Activated naive CD4-positive, alpha-beta T cell treated with anti-CD3 and anti-CD28 coated beads for 36 hours (primary cell): ENCODE data around the gene ERVMER34-1. TPM values are rescaled to one million over a fixed set of nuclear protein-coding genes. Genes with fewer than 3 reads are reported as not detected.
A peak's percentile ranks its signal among the peaks of the same experiment; 100 is the strongest.

Source experiments
- CTCF ChIA-PET: fragments of 350-600 bp; sonication (Branson Sonifier 250); formaldehyde crosslinking; loops from one replicate; lab custom pipeline; 2021; ENCODE audit warnings: antibody characterized with exemption; lab: Charles Lee
- DNase-seq: peaks from one replicate; pipeline ENCODE4 v3.0.0-alpha.2; 2020
- H3K27ac Mint-ChIP-seq: one replicate; pipeline ENCODE4 v1.8.0; 2021; ENCODE audit warnings: mild to moderate bottlenecking, mixed read lengths
- H3K27me3 Mint-ChIP-seq: one replicate; pipeline ENCODE4 v1.8.0; 2021; ENCODE audit warnings: low read depth, mixed read lengths
- H3K36me3 Mint-ChIP-seq: one replicate; pipeline ENCODE4 v1.8.0; 2021; ENCODE audit warnings: low read depth, mixed read lengths
- H3K4me1 Mint-ChIP-seq: one replicate; pipeline ENCODE4 v1.8.0; 2021; ENCODE audit warnings: low read depth, mixed read lengths
- H3K4me3 Mint-ChIP-seq: one replicate; pipeline ENCODE4 v1.8.0; 2021; ENCODE audit warnings: mild to moderate bottlenecking, moderate library complexity, mixed read lengths
- H3K9me3 Mint-ChIP-seq: one replicate; pipeline ENCODE4 v1.8.0; 2021; ENCODE audit warnings: mixed read lengths
- intact Hi-C: fragments of 100-400 bp; cut with micrococcal nuclease; formaldehyde crosslinking; loops from one replicate; pipeline ENCODE4 v1.15.1; 2023
- total RNA-seq, 2 experiments: library from RNA; stranded (reverse); gene quantifications; one replicate each; pipeline ENCODE4 v1.2.3, GENCODE V29; 2021

The ERVMER34-1 gene
- total RNA-seq, 2 experiments from 2014 or later: 0.14 to 0.32 TPM

DNA sequence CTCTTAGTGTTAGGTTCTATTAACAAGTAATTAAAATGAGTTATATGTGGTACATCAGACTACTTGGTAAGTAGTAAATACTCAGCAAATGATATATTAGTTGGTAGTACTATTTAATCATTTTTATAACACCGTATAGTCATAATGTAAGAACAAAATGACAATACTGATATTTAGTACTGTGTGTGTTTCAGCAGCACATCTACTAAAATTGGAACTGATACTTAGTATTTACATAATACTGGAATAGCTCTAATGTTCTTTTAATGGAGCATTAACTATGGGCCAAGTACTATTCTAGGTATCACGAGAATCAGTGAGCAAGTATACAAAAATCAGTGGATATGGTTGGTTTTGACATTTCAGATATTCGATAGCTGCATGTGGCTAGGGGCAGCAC, 35.3 kb downstream of the ERVMER34-1 start:
- Mint-ChIP-seq H3K36me3 (peaks cover 53% of the 10 kb centered on the region), H3K9me3 (no peaks in the 10 kb centered on the region), H3K27ac (peak overlapping the region; percentile 71), H3K27me3 (no peaks in the 10 kb centered on the region), H3K4me3 (peak overlapping the region; percentile 96), H3K4me1 (peaks cover 47% of the 10 kb centered on the region)
- DNase-seq: no peak
- intact Hi-C loops: loop anchor here (10.0 kb wide), 1 partner anchor 681 kb away; the partner anchor contains the start of gene SGCB
- CTCF ChIA-PET: no interaction called here

DNA sequence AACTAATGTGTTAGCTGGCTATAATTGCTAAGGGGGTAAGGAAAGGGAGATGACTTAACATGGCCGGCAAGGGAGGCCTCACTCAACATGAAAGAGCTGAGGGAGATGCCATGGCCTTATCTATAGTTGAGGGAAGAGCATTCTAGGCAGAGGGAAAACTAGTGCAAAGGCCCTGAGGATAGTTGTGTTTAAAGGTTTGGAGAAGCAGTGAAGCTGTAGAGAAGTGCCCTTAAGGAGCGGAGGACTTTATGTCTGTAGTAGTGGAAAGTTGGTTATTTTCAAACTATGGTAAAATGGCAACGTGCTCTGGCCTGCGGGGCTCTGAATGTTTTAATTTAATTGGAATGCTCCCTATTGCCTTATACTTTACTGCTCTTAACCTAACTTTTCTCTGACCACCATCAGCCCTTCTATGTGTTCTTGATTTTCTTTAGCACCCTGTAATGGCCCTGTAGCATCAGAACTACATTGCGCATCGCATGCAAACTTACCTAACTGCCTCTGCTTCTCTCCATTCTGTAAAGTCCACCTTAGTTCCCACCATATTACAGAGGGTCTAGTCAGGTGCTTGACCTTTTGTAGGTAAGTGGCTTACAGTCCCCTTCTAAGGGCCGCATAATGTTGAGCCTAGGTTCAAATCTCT, 35.8 kb downstream of the ERVMER34-1 start:
- CTCF ChIA-PET: no interaction called here
- no peaks in the 10 kb centered on the region for H3K9me3 Mint-ChIP-seq
- H3K27me3 Mint-ChIP-seq: no peaks in the 10 kb centered on the region
- H3K36me3 Mint-ChIP-seq: peaks cover 51% of the 10 kb centered on the region
- intact Hi-C loops: loop anchor here (10.0 kb wide), 1 partner anchor 681 kb away; the partner anchor contains the start of gene SGCB
- H3K27ac Mint-ChIP-seq: peak overlapping the region; percentile 71
- peaks cover 49% of the 10 kb centered on the region for H3K4me1 Mint-ChIP-seq
- DNase-seq: no peak
- peak overlapping the region; percentile 96 for H3K4me3 Mint-ChIP-seq

GRCh38 chr4:52714597-52715254, 36.5 kb downstream of the ERVMER34-1 start:
- peaks cover 49% of the 10 kb centered on the region for H3K4me1 Mint-ChIP-seq
- CTCF ChIA-PET: no interaction called here
- peak; percentile 34 for DNase-seq
- H3K27me3 Mint-ChIP-seq: no peaks in the 10 kb centered on the region
- H3K9me3 Mint-ChIP-seq: no peaks in the 10 kb centered on the region
- intact Hi-C loops: loop anchor here (5.0 to 10.0 kb wide), 2 partner anchors 680 to 1518 kb away; partner anchors contain the start of gene SGCB
- H3K27ac Mint-ChIP-seq: peak overlapping the region; percentile 71
- peak overlapping the region; percentile 96 for H3K4me3 Mint-ChIP-seq
- H3K36me3 Mint-ChIP-seq: peaks cover 48% of the 10 kb centered on the region

DNA sequence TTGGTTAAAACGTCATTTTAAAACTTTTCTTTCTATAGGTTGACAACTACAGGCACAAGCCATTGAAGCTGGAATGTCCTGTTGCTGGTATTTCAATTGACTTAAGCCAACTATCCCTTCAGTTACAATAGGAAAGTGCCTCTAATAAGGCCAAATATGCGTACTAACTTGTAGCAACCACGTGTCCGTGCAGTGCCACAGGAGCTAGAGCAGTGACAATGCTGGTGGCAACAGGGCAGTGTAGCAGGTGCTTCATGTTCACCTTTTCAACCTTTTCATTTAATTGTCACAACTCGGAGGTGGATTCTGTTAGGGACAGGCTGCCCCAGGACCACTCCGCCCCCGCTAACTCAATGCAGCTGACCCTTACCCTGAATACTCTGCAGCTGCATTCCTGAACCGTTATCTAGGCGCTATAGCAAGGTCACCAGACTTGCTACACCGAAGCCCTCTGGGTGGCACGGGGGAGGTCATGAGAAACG, 37.7 kb downstream of the ERVMER34-1 start:
- peak; percentile 4 for DNase-seq
- peaks cover 45% of the 10 kb centered on the region for H3K36me3 Mint-ChIP-seq
- intact Hi-C loops: loop anchor here (2.0 to 10.0 kb wide), 5 partner anchors 109 to 1519 kb away; partner anchors contain the start of genes RASL11B and SGCB
- no peaks in the 10 kb centered on the region for H3K9me3 Mint-ChIP-seq
- H3K4me1 Mint-ChIP-seq: peaks cover 49% of the 10 kb centered on the region
- peak overlapping the region; percentile 96 for H3K4me3 Mint-ChIP-seq
- CTCF ChIA-PET: interaction anchor here (0.7 kb wide), 1 partner anchor 48 kb away, joined by 4 read pairs; no protein-coding TSS in a partner anchor
- H3K27me3 Mint-ChIP-seq: no peaks in the 10 kb centered on the region
- peak overlapping the region; percentile 92 for H3K27ac Mint-ChIP-seq

DNA sequence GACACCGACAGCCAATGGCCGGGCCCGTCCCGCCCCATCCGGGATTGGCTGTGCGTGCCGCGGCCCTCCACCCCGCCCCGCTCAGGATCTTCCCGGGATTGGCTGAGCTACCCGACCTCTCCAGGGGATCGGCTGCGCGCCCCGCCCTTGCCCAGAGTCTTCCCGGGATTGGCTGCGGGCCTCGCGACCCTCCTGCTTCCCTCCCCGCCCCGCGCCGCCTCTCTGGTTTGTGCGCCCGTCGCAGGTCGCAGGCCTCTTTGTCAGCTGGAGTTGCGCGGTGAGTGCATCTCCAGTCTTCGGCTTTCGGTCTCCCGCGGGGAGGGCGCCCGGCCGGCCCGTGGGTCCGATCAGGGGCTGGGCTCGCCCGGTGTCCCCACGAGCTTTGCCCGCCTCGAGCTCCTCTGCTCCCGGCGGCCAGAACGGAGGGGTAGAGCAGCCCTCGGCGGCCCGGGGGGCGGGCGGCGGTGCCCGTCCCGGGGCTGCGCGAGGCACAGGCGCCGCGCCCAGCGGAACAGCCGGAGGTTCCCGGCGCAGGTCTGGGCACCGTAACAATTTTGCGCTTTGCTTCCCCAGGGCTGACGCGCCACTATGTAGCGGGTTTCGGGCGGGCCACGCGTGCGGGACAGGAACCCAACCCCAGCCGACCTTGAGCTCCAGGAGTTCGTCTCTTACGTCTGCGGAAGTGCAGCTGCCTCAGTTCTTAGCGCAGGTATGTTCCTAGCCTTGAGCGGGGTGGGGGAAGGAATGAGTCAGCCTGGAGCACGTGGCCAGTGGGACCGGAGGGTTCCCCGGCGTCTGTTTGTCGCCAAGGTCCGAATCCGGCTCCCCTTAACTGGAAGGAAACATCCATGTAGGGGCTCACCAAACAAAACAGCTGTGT, 38.7 kb downstream of the ERVMER34-1 start:
- H3K36me3 Mint-ChIP-seq: peaks cover 42% of the 10 kb centered on the region
- H3K27ac Mint-ChIP-seq: peak overlapping the region; percentile 92
- H3K9me3 Mint-ChIP-seq: no peaks in the 10 kb centered on the region
- CTCF ChIA-PET: interaction anchor here (0.5 to 1.1 kb wide), 6 partner anchors 15 to 270 kb away, joined by 3 to 4 read pairs (median 3); no protein-coding TSS in a partner anchor
- peak overlapping the region; percentile 96 for H3K4me3 Mint-ChIP-seq
- peak; percentile 97 for DNase-seq
- intact Hi-C loops: loop anchor here (1.0 to 10.0 kb wide), 11 partner anchors 10 to 1520 kb away; partner anchors contain the start of genes DCUN1D4, RASL11B, SCFD2 and SGCB
- H3K27me3 Mint-ChIP-seq: no peaks in the 10 kb centered on the region
- peaks cover 46% of the 10 kb centered on the region for H3K4me1 Mint-ChIP-seq

DNA sequence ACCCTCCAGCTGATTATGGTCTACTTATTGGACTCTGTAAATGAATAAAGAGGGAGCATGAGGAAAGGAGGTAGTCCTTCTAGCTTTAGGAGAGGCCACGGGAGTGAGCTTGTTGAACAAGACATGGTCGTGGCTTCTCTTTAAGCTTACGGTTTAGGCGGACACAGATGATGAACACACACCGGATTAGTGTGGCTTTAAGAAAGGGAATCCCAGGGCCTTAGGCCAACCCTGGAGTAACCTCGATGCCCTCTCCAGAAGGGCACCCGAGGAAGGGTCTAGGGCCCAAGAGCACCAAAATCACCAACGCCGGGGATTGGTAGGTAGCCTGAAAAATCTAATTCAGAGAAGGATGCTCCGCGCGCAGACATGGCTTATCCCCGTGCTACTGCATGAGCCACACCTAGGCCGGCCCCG, 39.4 kb downstream of the ERVMER34-1 start:
- Mint-ChIP-seq H3K9me3 (no peaks in the 10 kb centered on the region), H3K27me3 (no peaks in the 10 kb centered on the region), H3K4me3 (peak overlapping the region; percentile 75), H3K27ac (peak overlapping the region; percentile 70), H3K4me1 (peaks cover 46% of the 10 kb centered on the region), H3K36me3 (peaks cover 39% of the 10 kb centered on the region)
- DNase-seq: no peak
- CTCF ChIA-PET: interaction anchor here (0.5 to 1.4 kb wide), 4 partner anchors 11 to 166 kb away, joined by 3 to 4 read pairs (median 3); no protein-coding TSS in a partner anchor
- intact Hi-C loops: loop anchor here (1.0 to 10.0 kb wide), 11 partner anchors 10 to 1520 kb away; partner anchors contain the start of genes DCUN1D4, RASL11B, SCFD2 and SGCB

- Mint-ChIP-seq H3K9me3 (no peaks in the 10 kb centered on the region), H3K27ac (no peak overlapping the region), H3K27me3 (no peaks in the 10 kb centered on the region), H3K4me3 (peak overlapping the region; percentile 75), H3K36me3 (peaks cover 34% of the 10 kb centered on the region), H3K4me1 (peaks cover 42% of the 10 kb centered on the region)
- DNase-seq: no peak
- intact Hi-C loops: loop anchor here (5.0 to 10.0 kb wide), 2 partner anchors 676 to 1521 kb away; partner anchors contain the start of gene SGCB
- CTCF ChIA-PET: interaction anchor here (1.0 to 1.4 kb wide), 3 partner anchors 11 to 166 kb away, joined by 3 to 4 read pairs (median 4); no protein-coding TSS in a partner anchor
Observed at GRCh38 chr4:52711272-52711671, 40.0 kb downstream of the ERVMER34-1 start.

GRCh38 chr4:52709155-52709554, 42.1 kb downstream of the ERVMER34-1 start:
- Mint-ChIP-seq H3K27ac (no peak overlapping the region), H3K36me3 (peaks cover 15% of the 10 kb centered on the region), H3K4me3 (no peak overlapping the region), H3K4me1 (peaks cover 22% of the 10 kb centered on the region), H3K27me3 (no peaks in the 10 kb centered on the region), H3K9me3 (no peaks in the 10 kb centered on the region)
- intact Hi-C loops: no loop called here
- CTCF ChIA-PET: no interaction called here
- DNase-seq: no peak

- Mint-ChIP-seq H3K27me3 (no peaks in the 10 kb centered on the region), H3K4me1 (no peaks in the 10 kb centered on the region), H3K4me3 (no peak overlapping the region), H3K9me3 (no peaks in the 10 kb centered on the region), H3K36me3 (no peaks in the 10 kb centered on the region), H3K27ac (no peak overlapping the region)
- no peak for DNase-seq
- intact Hi-C loops: no loop called here
- CTCF ChIA-PET: no interaction called here
Observed at GRCh38 chr4:52704661-52705060, 46.6 kb downstream of the ERVMER34-1 start.

DNA sequence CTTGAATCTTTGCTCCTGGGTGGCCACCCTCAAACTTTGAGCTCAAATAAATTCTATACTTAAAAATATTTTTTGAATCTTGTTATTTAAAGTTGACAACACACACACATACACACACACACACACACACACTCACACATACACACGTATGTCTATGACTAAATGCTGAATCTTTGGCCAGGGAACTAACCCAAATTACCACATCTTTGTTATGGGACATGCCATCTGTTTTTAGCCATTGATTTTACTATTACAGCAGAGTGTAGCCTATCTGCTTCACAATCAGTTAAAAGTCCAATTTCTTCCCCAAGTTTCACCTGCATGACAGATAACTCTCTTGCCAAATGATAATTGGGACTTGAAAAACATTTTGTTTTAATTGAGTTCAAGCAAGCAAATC, 47.1 kb downstream of the ERVMER34-1 start:
- H3K9me3 Mint-ChIP-seq: no peaks in the 10 kb centered on the region
- DNase-seq: no peak
- H3K4me1 Mint-ChIP-seq: no peaks in the 10 kb centered on the region
- intact Hi-C loops: no loop called here
- no peaks in the 10 kb centered on the region for H3K36me3 Mint-ChIP-seq
- no peak overlapping the region for H3K4me3 Mint-ChIP-seq
- H3K27ac Mint-ChIP-seq: no peak overlapping the region
- CTCF ChIA-PET: no interaction called here
- H3K27me3 Mint-ChIP-seq: no peaks in the 10 kb centered on the region

- no peaks in the 10 kb centered on the region for H3K27me3 Mint-ChIP-seq
- H3K27ac Mint-ChIP-seq: no peak overlapping the region
- H3K9me3 Mint-ChIP-seq: no peaks in the 10 kb centered on the region
- no peak overlapping the region for H3K4me3 Mint-ChIP-seq
- DNase-seq: no peak
- intact Hi-C loops: no loop called here
- CTCF ChIA-PET: no interaction called here
- H3K36me3 Mint-ChIP-seq: no peaks in the 10 kb centered on the region
- H3K4me1 Mint-ChIP-seq: peaks cover 3% of the 10 kb centered on the region
Observed at GRCh38 chr4:52701207-52701606, 50.0 kb downstream of the ERVMER34-1 start.
